NB4 (cell line): ENCODE data around the gene ARL4D.

Source experiments
- TF ChIP-seq, protein P1 (sequence below): IDR thresholded peaks from 2 replicates; pipeline ENCODE4 v1.6.1; 2011; ENCODE audit warnings: low read depth, low read length
- TF ChIP-seq, protein P2 (sequence below): IDR thresholded peaks from one replicate; pipeline ENCODE4 v1.5.1; 2012; ENCODE audit warnings: low read depth, low read length

DNA sequence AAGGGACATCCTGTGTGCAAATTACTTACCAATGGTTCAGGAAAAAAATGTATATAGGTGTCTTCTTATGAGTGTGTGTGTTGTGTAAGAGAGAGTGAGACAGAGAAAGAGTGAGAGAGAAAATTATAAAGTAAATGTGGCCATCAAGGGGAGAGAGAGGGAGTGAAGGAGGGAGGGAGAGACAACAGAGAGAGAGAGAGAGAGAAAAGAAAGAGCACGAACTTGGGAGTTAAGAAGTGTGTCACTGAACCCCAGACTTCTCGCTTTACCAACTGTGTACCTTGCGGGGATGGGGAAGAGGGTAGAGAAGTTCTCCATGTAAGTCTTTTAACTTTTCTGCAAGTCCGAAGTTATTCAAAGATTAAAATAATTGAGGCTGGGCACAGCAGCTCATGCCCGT is 28.8 kb upstream of the ARL4D start:
- TF ChIP-seq, protein P1, sequence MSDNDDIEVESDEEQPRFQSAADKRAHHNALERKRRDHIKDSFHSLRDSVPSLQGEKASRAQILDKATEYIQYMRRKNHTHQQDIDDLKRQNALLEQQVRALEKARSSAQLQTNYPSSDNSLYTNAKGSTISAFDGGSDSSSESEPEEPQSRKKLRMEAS: no peak
- TF ChIP-seq, protein P2, sequence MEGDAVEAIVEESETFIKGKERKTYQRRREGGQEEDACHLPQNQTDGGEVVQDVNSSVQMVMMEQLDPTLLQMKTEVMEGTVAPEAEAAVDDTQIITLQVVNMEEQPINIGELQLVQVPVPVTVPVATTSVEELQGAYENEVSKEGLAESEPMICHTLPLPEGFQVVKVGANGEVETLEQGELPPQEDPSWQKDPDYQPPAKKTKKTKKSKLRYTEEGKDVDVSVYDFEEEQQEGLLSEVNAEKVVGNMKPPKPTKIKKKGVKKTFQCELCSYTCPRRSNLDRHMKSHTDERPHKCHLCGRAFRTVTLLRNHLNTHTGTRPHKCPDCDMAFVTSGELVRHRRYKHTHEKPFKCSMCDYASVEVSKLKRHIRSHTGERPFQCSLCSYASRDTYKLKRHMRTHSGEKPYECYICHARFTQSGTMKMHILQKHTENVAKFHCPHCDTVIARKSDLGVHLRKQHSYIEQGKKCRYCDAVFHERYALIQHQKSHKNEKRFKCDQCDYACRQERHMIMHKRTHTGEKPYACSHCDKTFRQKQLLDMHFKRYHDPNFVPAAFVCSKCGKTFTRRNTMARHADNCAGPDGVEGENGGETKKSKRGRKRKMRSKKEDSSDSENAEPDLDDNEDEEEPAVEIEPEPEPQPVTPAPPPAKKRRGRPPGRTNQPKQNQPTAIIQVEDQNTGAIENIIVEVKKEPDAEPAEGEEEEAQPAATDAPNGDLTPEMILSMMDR: no peak
